Smooth muscle cell (in vitro differentiated cells): ENCODE results near the gene PPP3CA. TPM values are rescaled to one million over a fixed set of nuclear protein-coding genes. Genes with fewer than 3 reads are reported as not detected.

Experiments used
- DNase-seq: peaks from one replicate; lab custom pipeline; 2025; ENCODE audit not compliant: unreplicated experiment; lab: John Stamatoyannopoulos, UW
- H2AFZ ChIP-seq: fragments of 200-600 bp; sonication (generic); 2 replicates; pipeline ENCODE4 v1.6.0; 2016; ENCODE audit warnings: antibody characterized with exemption, low read depth, mild to moderate bottlenecking
- H3F3A ChIP-seq: fragments of 200-600 bp; sonication (generic); 2 replicates; pipeline ENCODE4 v1.6.0; 2017; ENCODE audit warnings: antibody characterized with exemption, low read depth
- H3K27ac ChIP-seq: fragments of 200-600 bp; sonication (generic); 2 replicates; pipeline ENCODE4 v1.5.1; 2016; ENCODE audit warnings: low read depth, mild to moderate bottlenecking
- H3K27me3 ChIP-seq: fragments of 200-600 bp; sonication (generic); 2 replicates; pipeline ENCODE4 v1.6.1; 2016; ENCODE audit warnings: low read depth, mild to moderate bottlenecking
- H3K36me3 ChIP-seq: fragments of 200-600 bp; sonication (generic); 2 replicates; pipeline ENCODE4 v1.5.1; 2016; ENCODE audit warnings: low read depth
- H3K4me1 ChIP-seq: fragments of 200-600 bp; sonication (generic); 2 replicates; pipeline ENCODE4 v1.5.1; 2016; ENCODE audit warnings: low read depth
- H3K4me2 ChIP-seq: fragments of 200-600 bp; sonication (generic); 2 replicates; pipeline ENCODE4 v1.6.0; 2016; ENCODE audit warnings: mild to moderate bottlenecking
- H3K4me3 ChIP-seq: fragments of 200-600 bp; sonication (generic); 2 replicates; pipeline ENCODE4 v1.5.1; 2016; ENCODE audit warnings: mild to moderate bottlenecking
- H3K79me2 ChIP-seq: fragments of 200-600 bp; sonication (generic); 2 replicates; pipeline ENCODE4 v1.6.0; 2016; ENCODE audit warnings: low read depth, mild to moderate bottlenecking
- H3K9ac ChIP-seq: fragments of 200-600 bp; sonication (generic); 2 replicates; pipeline ENCODE4 v1.6.0; 2016; ENCODE audit warnings: low read depth
- H3K9me3 ChIP-seq: fragments of 200-600 bp; sonication (generic); replicated peaks from 2 replicates; pipeline ENCODE4 v1.5.1; 2016; ENCODE audit warnings: low read depth
- H4K20me1 ChIP-seq: fragments of 200-600 bp; sonication (generic); 2 replicates; pipeline ENCODE4 v1.6.0; 2016; ENCODE audit warnings: low read depth
- WGBS: methylation state at CpG from one replicate; pipeline ENCODE4 v1.1.7; 2016; ENCODE audit warnings: low lambda C conversion rate; 5-methylcytosine and 5-hydroxymethylcytosine counted together
- polyA plus RNA-seq: library from polyadenylated mRNA; unstranded; fragments of >200 nt; fragmentation: Nextera tagmentation; extraction: Ambion mirVana; gene quantifications from 2 replicates; pipeline ENCODE4 v1.2.1, GENCODE V29; 2016
- total RNA-seq: library from RNA; depleted of rRNA; stranded (reverse); fragments of >200 nt; gene quantifications from 2 replicates; pipeline ENCODE4 v1.2.3, GENCODE V29; 2014
- TF ChIP-seq, protein P1 (sequence below): fragments of 200-600 bp; sonication (generic); IDR thresholded peaks from 2 replicates; pipeline ENCODE4 v1.5.1; 2017; ENCODE audit warnings: borderline replicate concordance, mild to moderate bottlenecking, antibody characterized with exemption; ENCODE audit not compliant: insufficient read depth, poor library complexity, severe bottlenecking

Gene PPP3CA
- total and polyA plus RNA-seq, 2 experiments from 2014 or later: 16.2 to 96.1 TPM

DNA sequence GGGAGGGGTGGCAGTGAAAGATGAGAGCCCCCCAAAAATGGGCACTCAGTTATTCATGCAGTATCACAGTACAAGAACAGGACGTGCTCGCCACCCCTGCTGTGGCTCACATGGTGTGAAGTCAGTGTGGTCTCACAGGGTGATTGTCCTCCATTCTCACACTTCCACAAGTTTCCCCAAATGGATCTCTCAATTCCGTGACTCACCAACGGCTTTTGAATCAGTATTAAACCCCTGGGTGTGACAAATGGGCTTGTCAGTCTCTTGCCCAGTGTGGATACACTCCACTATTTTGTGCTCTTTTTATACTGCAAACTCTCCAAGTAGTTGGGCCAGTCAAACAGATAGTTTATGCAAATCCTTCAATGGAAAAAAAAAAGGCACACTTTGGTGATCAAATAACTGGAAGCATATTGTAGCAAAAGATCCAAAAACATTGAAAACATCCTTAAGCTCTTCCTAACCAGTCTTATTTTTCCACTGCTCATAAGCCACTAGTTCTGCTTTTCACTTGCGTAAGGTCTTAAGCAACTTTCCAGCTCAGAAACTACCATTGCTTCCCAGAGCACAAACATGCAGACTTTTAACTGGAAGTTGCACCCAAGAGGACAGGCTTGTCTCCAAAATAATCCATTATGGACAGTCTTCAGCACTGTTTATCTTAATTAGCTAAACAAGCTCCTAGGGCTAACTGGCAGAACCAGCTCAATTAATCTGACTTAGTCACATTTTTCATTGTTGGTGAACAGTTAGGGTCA is 365.7 kb downstream of the PPP3CA start:
- WGBS: 61% methylated on average over 5 of the region's 5 CpGs
- Histone ChIP-seq H3K4me3 (no peak overlapping the region), H2AFZ (no peak overlapping the region), H4K20me1 (no peaks in the 10 kb centered on the region), H3K9ac (no peak overlapping the region), H3K9me3 (no peaks in the 10 kb centered on the region), H3K4me1 (peaks cover 18% of the 10 kb centered on the region), H3K79me2 (no peaks in the 10 kb centered on the region), H3K27me3 (no peaks in the 10 kb centered on the region), H3K36me3 (no peaks in the 10 kb centered on the region), H3K4me2 (no peak overlapping the region), H3K27ac (peak overlapping the region; percentile 74), H3F3A (no peaks in the 10 kb centered on the region)
- TF ChIP-seq, protein P1, sequence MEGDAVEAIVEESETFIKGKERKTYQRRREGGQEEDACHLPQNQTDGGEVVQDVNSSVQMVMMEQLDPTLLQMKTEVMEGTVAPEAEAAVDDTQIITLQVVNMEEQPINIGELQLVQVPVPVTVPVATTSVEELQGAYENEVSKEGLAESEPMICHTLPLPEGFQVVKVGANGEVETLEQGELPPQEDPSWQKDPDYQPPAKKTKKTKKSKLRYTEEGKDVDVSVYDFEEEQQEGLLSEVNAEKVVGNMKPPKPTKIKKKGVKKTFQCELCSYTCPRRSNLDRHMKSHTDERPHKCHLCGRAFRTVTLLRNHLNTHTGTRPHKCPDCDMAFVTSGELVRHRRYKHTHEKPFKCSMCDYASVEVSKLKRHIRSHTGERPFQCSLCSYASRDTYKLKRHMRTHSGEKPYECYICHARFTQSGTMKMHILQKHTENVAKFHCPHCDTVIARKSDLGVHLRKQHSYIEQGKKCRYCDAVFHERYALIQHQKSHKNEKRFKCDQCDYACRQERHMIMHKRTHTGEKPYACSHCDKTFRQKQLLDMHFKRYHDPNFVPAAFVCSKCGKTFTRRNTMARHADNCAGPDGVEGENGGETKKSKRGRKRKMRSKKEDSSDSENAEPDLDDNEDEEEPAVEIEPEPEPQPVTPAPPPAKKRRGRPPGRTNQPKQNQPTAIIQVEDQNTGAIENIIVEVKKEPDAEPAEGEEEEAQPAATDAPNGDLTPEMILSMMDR: no peak
- no peak for DNase-seq

DNA sequence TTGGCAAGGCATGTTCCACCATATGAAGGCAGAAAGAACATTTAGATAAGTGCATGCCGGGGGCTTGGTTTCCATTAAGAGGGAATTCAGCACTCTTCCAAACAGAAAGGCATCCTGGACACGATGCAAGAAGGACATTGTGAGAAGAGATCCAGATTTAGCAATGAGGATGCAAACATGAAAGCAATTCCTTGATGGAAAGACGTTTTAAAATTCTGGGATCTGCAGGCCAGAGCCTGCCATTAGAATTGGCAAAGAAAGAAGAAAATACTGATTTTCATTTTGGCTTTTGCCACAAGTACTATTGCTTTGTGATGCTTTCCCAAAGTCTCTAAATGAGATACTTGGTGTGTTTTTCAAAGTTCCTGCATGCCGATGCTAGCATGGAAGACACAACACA is 367.6 kb downstream of the PPP3CA start:
- H3K4me3 ChIP-seq: no peak overlapping the region
- H3K36me3 ChIP-seq: no peaks in the 10 kb centered on the region
- H3K79me2 ChIP-seq: no peaks in the 10 kb centered on the region
- TF ChIP-seq, protein P1: no peak
- H3K27me3 ChIP-seq: no peaks in the 10 kb centered on the region
- H3K9ac ChIP-seq: no peak overlapping the region
- H3F3A ChIP-seq: no peaks in the 10 kb centered on the region
- no peak for DNase-seq
- H3K9me3 ChIP-seq: no peaks in the 10 kb centered on the region
- H4K20me1 ChIP-seq: no peaks in the 10 kb centered on the region
- no peak overlapping the region for H3K27ac ChIP-seq
- H2AFZ ChIP-seq: no peak overlapping the region
- peaks cover 5% of the 10 kb centered on the region for H3K4me1 ChIP-seq
- 87% methylated on average over 4 of the region's 4 CpGs for WGBS
- no peak overlapping the region for H3K4me2 ChIP-seq

DNA sequence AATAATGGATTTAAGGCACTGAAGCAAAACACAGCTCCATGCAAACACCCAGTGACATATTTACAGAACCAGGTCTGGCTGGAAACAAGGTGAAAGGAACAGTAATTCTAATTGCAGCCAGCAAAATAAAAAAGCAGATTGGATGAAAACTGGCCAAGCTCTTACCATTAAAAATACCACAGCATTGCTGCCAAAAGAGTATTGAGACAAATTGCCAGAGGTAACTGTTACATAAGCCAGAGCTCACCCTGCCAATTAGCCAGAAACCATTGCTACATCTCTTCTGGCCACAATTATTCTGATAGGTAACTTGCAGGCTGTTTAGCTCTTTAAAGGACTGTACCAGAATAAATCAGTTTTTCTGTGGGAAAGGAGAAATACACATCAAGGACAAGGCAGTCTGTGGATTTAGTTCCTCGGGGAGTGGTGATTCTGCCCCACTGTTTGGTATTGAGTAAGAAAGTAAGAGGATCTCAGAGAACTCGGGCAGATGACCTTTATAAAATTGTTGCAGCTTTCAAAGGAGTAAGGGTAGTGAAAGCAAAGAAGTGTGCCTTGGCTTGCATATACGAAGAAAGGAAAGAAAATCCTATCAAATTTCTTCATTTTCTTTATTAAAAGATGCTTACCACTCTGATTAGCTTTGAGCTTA is 369.5 kb downstream of the PPP3CA start:
- no peaks in the 10 kb centered on the region for H3K79me2 ChIP-seq
- no peaks in the 10 kb centered on the region for H4K20me1 ChIP-seq
- no peak overlapping the region for H3K27ac ChIP-seq
- TF ChIP-seq, protein P1: no peak
- no peak overlapping the region for H2AFZ ChIP-seq
- H3K36me3 ChIP-seq: no peaks in the 10 kb centered on the region
- DNase-seq: no peak
- no peak overlapping the region for H3K4me2 ChIP-seq
- peaks cover 4% of the 10 kb centered on the region for H3K4me1 ChIP-seq
- no peaks in the 10 kb centered on the region for H3F3A ChIP-seq
- 81% methylated on average over 3 of the region's 3 CpGs for WGBS
- no peaks in the 10 kb centered on the region for H3K27me3 ChIP-seq
- no peak overlapping the region for H3K9ac ChIP-seq
- no peaks in the 10 kb centered on the region for H3K9me3 ChIP-seq
- H3K4me3 ChIP-seq: no peak overlapping the region
